MM.1S (cell line): ENCODE results near the gene DHRS1.

Source experiments
- CTCF ChIP-seq: fragments of 300-600 bp; sonication (generic); IDR thresholded peaks from 2 replicates; pipeline ENCODE4 v1.5.1; 2016; ENCODE audit warnings: antibody characterized with exemption, low read length, mixed read lengths
- EZH2 ChIP-seq: fragments of 300-600 bp; sonication (generic); optimal IDR thresholded peaks from 2 replicates; pipeline ENCODE3; 2017; ENCODE audit warnings: low read depth, mild to moderate bottlenecking, antibody characterized with exemption, low read length, mixed read lengths
- EZH2phosphoT487 ChIP-seq: fragments of 300-600 bp; sonication (generic); IDR thresholded peaks from 2 replicates; pipeline ENCODE4 v1.6.1; 2018; ENCODE audit warnings: antibody characterized with exemption, low read length

- TF ChIP-seq EZH2, result no peak
- no peak for TF ChIP-seq EZH2phosphoT487
- TF ChIP-seq CTCF, result no peak
Observed at GRCh38 chr14:24259282-24260025, 40.1 kb downstream of the DHRS1 start.
